GM19099 (cell line): ENCODE measurements around the gene ZBTB12.

ENCODE experiments used
- POLR2A ChIP-seq: IDR thresholded peaks from 3 replicates; pipeline ENCODE4 v1.6.1; 2011; ENCODE audit warnings: low read depth; ENCODE audit not compliant: insufficient read length; ENCODE audit errors: extremely low read depth

The ZBTB12 gene, protein sequence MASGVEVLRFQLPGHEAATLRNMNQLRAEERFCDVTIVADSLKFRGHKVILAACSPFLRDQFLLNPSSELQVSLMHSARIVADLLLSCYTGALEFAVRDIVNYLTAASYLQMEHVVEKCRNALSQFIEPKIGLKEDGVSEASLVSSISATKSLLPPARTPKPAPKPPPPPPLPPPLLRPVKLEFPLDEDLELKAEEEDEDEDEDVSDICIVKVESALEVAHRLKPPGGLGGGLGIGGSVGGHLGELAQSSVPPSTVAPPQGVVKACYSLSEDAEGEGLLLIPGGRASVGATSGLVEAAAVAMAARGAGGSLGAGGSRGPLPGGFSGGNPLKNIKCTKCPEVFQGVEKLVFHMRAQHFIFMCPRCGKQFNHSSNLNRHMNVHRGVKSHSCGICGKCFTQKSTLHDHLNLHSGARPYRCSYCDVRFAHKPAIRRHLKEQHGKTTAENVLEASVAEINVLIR

DNA sequence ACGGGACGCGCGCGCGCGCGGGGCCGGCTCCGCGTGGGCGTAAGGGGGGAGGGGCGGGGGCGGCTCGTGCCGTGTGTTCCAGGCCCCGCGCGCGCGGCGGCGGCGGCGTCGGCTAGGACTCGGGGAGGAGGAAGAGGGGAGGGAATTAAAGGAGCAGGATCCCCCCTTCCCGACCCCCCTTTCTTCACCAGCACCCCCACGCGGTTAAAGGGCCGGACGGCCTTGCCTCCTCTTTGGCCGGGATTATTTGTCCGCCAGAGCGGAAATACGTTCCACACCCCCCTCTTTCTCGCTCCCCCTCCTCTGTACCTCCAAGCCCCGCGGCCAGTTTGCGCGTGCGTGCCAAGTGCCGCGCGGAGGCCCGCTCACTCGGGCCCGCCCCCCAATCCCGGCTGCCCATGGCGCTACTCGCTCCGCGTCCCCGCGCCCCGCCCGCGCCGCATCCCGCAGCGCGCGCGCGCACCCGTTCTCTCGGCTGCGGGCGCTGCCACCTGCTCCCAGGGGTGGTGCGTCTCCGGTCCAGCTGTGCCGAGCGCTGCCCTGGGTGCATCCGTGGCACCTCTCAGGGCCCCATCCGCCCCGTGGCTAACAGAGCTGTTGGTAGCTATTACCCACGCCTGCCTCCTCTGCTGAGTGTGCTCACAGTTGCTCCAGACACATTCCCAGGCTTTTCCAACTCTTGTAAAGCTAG, at the start of gene ZBTB12:
Gene ZBTB12 (minus strand): TSS at position 134 of the 691 bp plus-strand sequence. CDS start 781 bp downstream, outside the sequence.
- peak; percentile 54 for TF ChIP-seq POLR2A

DNA sequence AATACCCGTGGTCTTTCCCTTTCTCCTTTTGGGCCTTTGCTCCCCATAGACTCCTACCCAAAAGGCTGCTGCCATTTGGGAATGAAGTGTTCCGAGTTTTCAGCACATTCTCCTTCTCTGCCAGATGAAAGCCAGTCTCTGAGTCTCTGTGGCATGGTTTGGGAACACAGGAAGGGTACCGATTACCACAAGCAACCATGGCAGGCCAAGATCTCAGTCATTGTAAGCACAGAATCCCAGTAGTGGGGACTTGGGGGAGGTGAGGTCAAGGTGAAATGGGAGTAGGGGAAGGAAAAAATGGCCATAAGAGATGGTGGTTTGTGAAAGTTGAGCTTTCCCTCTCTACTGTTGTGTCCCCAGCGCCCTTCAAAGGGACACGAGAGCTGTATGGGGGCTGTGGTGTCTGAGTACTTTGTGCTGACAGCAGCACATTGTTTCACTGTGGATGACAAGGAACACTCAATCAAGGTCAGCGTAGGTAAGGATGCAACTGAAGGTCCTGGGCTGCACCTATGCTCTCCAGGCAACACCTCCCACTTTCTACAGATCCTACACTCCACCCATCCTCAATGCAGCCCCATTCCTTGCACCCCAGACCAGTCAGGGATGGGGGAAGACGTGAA, 48.2 kb upstream of the ZBTB12 start:
- TF ChIP-seq POLR2A: no peak

DNA sequence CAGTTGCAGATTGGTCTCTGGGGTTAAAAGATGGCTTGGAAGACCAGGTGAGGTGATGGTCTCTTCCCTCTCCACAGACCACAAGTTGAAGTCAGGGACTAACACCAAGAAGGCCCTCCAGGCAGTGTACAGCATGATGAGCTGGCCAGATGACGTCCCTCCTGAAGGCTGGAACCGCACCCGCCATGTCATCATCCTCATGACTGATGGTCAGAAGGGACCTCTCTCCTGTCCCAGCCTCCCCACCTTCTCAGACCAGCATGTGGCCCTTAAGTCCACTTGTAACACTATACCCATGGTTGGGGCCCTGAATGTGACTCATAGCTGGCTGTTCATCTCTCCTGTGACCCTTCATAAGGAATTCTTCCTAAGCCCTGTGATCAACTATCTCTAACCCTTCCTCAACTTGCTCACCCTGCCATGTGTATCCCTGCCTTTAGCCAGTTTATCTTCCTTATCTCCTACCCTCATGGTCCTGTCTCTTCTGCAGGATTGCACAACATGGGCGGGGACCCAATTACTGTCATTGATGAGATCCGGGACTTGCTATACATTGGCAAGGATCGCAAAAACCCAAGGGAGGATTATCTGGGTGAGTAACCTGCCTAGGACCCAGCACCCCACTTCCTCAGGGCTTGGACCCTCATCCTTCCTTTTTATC, 47.0 kb upstream of the ZBTB12 start:
- no peak for TF ChIP-seq POLR2A

GRCh38 chr6:31948306-31948705, 46.4 kb upstream of the ZBTB12 start:
- TF ChIP-seq POLR2A: no peak

DNA sequence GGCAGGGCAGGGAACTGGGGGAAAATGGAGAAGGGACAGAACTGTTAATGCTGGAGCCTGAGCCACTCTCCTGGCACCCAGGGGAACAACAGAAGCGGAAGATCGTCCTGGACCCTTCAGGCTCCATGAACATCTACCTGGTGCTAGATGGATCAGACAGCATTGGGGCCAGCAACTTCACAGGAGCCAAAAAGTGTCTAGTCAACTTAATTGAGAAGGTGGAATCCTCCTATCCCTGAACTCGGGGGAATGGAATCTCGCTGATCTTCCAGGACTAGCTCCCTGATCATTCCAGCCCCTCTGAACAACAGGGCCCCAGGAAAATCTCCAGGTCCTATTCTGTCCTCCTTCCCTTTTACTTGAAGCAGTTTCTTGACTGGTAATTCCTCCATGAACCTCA, 46.0 kb upstream of the ZBTB12 start:
- TF ChIP-seq POLR2A: no peak

DNA sequence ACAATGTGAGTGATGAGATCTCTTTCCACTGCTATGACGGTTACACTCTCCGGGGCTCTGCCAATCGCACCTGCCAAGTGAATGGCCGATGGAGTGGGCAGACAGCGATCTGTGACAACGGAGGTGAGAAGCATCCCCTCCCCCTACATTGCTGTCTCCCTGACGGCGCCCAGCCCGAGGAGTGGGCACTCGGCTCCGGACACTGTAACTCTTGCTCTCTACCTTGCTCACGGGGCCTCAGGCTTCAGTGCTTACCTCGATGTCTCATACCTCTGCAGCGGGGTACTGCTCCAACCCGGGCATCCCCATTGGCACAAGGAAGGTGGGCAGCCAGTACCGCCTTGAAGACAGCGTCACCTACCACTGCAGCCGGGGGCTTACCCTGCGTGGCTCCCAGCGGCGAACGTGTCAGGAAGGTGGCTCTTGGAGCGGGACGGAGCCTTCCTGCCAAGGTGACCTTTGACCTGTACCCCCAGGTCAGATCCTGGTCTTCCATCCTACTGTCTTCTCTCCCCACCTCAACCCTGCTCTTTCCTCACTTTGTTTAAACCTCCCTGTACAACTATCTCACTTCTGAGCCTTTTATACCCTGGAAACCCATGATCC, 45.3 kb upstream of the ZBTB12 start:
- TF ChIP-seq POLR2A: no peak

DNA sequence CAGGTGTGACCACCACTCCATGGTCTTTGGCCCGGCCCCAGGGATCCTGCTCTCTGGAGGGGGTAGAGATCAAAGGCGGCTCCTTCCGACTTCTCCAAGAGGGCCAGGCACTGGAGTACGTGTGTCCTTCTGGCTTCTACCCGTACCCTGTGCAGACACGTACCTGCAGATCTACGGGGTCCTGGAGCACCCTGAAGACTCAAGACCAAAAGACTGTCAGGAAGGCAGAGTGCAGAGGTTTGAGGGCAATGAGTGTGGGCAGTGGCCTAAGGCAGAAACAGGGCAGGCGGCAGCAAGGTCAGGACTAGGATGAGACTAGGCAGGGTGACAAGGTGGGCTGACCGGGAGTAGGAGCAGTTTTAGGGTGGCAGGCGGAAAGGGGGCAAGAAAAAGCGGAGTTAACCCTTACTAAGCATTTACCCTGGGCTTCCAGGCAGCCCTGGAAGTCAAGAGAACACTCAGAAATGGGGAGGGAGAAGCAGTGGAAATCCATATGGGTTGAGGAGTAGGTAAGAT, 44.5 kb upstream of the ZBTB12 start:
- TF ChIP-seq POLR2A: no peak

DNA sequence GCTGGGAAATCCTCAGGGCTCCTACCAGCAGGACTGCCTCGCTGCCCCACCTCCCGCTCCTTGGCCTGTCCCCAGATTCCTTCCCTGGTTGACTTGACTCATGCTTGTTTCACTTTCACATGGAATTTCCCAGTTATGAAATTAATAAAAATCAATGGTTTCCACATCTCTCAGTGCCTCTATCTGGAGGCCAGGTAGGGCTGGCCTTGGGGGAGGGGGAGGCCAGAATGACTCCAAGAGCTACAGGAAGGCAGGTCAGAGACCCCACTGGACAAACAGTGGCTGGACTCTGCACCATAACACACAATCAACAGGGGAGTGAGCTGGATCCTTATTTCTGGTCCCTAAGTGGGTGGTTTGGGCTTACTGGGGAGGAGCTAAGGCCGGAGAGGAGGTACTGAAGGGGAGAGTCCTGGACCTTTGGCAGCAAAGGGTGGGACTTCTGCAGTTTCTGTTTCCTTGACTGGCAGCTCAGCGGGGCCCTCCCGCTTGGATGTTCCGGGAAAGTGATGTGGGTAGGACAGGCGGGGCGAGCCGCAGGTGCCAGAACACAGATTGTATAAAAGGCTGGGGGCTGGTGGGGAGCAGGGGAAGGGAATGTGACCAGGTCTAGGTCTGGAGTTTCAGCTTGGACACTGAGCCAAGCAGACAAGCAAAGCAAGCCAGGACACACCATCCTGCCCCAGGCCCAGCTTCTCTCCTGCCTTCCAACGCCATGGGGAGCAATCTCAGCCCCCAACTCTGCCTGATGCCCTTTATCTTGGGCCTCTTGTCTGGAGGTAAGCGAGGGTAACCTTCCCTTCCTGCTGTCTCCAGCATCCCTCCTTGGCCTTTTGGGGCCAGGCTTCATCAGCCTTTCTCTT, 43.9 kb upstream of the ZBTB12 start, which contains the start of gene CFB:
Gene CFB (plus strand): TSS at position 589 of the 863 bp plus-strand sequence. CDS start 127 bp downstream, at position 716.
- no peak for TF ChIP-seq POLR2A

GRCh38 chr6:31945154-31945506, 43.2 kb upstream of the ZBTB12 start:
- no peak for TF ChIP-seq POLR2A

DNA sequence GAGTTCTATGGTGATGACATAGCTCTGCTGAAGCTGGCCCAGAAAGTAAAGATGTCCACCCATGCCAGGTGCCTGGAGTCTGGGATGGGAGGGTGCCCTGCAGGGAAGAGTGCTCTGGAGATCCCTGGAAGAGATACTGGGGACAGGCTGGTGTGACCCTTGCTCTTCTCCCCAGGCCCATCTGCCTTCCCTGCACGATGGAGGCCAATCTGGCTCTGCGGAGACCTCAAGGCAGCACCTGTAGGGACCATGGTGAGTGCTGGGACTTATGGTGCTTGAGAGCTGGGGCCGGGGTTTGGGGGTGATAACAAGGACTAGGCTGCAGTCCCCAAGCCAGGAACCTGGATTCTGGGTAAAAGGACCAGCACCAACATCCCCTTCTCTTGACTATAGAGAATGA, 41.9 kb upstream of the ZBTB12 start:
- no peak for TF ChIP-seq POLR2A

DNA sequence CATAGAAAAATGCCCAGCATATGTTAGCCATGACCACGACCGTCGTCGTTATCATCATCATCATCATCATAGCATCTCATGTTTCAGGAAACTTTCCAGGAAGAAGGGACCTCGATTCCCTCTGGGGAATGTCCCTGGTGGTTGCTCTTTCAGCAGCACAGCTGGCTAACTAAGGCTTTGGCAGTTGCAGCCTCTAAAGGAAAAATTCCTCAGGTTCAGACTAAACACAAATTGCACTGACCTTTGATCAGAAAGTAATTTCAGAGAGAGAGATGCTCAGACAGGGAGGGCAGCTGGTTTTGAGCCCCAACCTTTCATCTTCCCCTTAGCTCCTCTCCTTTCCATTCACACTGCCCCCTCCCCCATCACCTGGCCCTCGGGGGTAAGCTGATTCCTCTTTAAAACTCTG, 38.4 kb upstream of the ZBTB12 start:
- no peak for TF ChIP-seq POLR2A

DNA sequence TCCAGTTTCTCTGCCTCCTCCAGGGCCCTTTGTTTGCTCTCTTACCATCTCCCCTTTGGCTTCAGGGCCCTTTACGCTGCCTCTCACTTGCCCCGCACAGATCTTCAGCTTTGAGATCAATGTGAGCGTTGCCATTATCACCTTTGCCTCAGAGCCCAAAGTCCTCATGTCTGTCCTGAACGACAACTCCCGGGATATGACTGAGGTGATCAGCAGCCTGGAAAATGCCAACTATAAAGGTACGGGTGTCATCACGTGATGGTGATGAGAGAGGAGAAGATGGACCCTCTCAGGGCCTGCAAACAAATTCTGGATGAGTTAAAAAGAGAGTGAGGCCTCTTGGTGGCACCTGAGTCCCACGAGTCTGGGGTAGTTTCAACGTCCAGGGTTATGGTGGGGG, 33.9 kb upstream of the ZBTB12 start:
- TF ChIP-seq POLR2A: no peak

- TF ChIP-seq POLR2A: no peak
These were observed 33.1 kb upstream of the ZBTB12 start for GRCh38 chr6:31935021-31935420.

- no peak for TF ChIP-seq POLR2A
These were observed 31.7 kb upstream of the ZBTB12 start for GRCh38 chr6:31933537-31933936.
